ENCODE measurements around the gene RNU6-1.

Gene RNU6-1

GRCh38 chr15:67855842-67856241 is 16.0 kb upstream of the RNU6-1 start:
- DNase-seq: no peak

GRCh38 chr15:67854358-67854757 is 14.5 kb upstream of the RNU6-1 start:
- peak; percentile 8 for DNase-seq

- no peak for DNase-seq
Measured at GRCh38 chr15:67853454-67853853, 13.6 kb upstream of the RNU6-1 start.

GRCh38 chr15:67852418-67852817 is 12.6 kb upstream of the RNU6-1 start:
- no peak for DNase-seq

GRCh38 chr15:67850994-67851571 is 11.2 kb upstream of the RNU6-1 start:
- DNase-seq: peak; percentile 44

GRCh38 chr15:67850336-67850735 is 10.5 kb upstream of the RNU6-1 start:
- no peak for DNase-seq

GRCh38 chr15:67849538-67849937 is 9.7 kb upstream of the RNU6-1 start:
- DNase-seq: no peak

- no peak for DNase-seq
Measured at GRCh38 chr15:67845974-67846373, 6.1 kb upstream of the RNU6-1 start.

GRCh38 chr15:67843571-67844387 is 3.9 kb upstream of the RNU6-1 start:
- DNase-seq: no peak

- no peak for DNase-seq
Measured at GRCh38 chr15:67843092-67843501, 3.3 kb upstream of the RNU6-1 start.

GRCh38 chr15:67841513-67841762 is 1.6 kb upstream of the RNU6-1 start:
- no peak for DNase-seq

GRCh38 chr15:67840749-67841512 is 1.1 kb upstream of the RNU6-1 start:
- DNase-seq: peak; percentile 60

- peak; percentile 78 for DNase-seq
Measured at GRCh38 chr15:67839499-67839928, 331 bp downstream of the RNU6-1 start.

- DNase-seq: peak; percentile 75
Measured at GRCh38 chr15:67838789-67839332, 984 bp downstream of the RNU6-1 start.

GRCh38 chr15:67836955-67837354 is 2.9 kb downstream of the RNU6-1 start:
- DNase-seq: no peak

- peak; percentile 73 for DNase-seq
Measured at GRCh38 chr15:67836477-67836876, 3.4 kb downstream of the RNU6-1 start.

- DNase-seq: no peak
Measured at GRCh38 chr15:67836134-67836455, 3.8 kb downstream of the RNU6-1 start.

- no peak for DNase-seq
Measured at GRCh38 chr15:67835297-67836133, 4.3 kb downstream of the RNU6-1 start.

GRCh38 chr15:67834581-67835296 is 5.1 kb downstream of the RNU6-1 start:
- no peak for DNase-seq

- peak; percentile 82 for DNase-seq
Measured at GRCh38 chr15:67833710-67834511, 5.9 kb downstream of the RNU6-1 start.
